ENCODE results near the gene FHAD1.

FHAD1 gene

DNA sequence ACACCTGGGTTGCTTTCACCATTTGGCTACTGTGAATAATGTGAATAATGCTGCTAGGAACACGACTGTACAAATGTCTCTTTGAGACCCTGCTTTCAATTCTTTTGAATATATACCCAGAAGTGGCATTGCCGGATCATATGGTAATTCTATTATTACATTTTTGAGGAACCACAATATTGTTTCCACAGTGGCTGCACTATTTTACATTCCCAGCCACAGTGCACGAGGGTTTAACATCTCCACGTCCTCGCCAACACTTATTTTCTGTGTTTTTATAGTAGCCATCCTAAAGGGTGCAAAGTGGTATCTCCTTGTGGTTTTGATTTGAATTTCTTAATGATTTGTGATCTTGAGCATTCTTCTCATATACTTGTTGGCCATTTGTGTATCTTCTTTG is 15.7 kb downstream of the FHAD1 start:
- TF ChIP-seq, protein P1, sequence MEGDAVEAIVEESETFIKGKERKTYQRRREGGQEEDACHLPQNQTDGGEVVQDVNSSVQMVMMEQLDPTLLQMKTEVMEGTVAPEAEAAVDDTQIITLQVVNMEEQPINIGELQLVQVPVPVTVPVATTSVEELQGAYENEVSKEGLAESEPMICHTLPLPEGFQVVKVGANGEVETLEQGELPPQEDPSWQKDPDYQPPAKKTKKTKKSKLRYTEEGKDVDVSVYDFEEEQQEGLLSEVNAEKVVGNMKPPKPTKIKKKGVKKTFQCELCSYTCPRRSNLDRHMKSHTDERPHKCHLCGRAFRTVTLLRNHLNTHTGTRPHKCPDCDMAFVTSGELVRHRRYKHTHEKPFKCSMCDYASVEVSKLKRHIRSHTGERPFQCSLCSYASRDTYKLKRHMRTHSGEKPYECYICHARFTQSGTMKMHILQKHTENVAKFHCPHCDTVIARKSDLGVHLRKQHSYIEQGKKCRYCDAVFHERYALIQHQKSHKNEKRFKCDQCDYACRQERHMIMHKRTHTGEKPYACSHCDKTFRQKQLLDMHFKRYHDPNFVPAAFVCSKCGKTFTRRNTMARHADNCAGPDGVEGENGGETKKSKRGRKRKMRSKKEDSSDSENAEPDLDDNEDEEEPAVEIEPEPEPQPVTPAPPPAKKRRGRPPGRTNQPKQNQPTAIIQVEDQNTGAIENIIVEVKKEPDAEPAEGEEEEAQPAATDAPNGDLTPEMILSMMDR (IDR thresholded peaks at IDR 0.05) = no peak

DNA sequence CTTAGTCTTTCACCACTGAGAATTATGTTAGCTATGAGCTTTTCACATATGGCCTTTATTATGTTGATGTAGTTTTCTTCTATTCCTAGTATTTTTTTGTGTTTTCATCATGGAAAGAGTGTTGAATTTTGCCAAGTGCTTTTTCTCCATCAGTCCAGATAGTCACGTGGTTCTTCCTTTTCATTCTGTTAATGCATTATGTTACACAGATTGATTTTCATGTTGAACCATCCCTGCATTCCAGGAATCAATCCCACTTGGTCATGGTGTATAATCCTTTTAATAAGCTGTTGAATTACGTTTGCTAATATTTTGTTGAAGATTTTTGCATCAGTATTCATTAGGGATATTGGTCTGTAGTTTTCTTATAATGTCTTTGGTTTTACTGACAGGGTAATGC is 17.7 kb downstream of the FHAD1 start:
- TF ChIP-seq, protein P1 (IDR thresholded peaks at IDR 0.05) = no peak

DNA sequence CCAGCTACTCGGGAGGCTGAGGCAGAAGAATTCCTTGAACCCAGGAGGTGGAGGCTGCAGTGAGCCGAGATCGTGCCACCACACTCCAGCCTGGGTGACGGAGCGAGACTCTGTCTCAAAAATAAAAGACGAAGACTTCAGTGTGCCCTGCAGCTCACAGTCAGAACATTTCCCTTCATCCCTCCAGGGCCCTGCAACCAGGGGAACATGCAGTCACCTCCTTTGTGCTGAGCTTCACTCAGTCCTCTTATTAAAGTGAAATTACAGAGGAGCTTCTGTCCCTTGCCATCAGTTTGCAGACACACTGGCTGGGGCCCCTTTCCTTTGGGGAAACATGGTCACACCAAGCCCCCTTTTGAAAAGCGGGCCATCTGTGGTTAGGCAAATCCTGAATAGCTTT is 24.2 kb downstream of the FHAD1 start:
- TF ChIP-seq, protein P1 (IDR thresholded peaks at IDR 0.05) = no peak

DNA sequence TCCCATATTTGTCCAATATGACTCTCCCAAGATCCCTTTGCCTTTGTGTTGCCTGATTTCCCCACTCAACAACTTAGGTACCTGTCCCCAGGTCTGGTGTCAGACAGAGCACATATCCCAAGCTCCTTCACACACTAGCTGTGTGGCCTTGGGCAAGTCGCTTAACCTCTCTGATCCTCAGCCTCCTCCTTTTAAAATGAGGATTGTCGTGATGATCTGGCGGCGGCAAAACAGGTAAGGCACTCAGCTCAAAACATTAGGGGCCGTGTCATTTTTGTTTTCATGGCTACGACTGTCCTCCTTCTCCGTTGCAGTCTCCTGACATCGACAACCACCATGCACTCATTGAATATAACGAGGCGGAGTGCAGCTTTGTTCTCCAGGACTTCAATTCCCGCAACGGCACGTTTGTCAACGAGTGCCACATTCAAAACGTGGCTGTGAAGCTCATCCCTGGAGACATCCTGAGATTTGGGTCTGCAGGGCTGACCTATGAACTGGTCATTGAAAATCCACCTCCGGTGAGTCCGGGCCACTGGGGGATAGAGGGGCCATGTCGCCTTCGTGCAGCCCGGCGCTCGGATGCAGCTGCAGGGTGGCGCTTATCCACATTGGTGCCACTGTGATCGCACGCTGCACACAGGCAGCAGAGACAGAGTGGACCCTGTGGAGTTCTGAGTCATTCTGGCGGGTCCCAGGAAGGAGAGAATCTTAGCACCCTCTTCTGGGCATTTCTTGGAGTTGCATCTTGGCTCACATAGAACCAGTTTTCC is 25.2 kb downstream of the FHAD1 start:
- TF ChIP-seq, protein P1 (IDR thresholded peaks at IDR 0.05) = peak; percentile 52; the same call in 1 of the 2 replicates

DNA sequence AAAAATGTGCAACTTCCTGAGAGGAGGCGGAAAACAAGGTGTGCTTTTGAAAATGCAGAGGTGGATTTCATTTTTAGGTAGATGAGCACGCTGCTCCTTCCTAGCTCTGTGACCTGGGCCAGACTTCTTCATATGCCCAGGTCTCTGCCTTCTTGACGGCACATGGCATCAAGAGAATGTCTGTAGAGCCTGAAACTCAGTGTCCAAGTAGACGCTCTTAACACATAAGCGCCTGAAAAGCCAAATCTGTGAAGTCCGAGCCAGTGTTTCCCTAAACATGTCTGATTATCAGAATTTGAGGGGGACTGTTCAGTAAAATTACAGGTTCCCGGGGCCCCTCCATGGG is 25.7 kb downstream of the FHAD1 start:
- TF ChIP-seq, protein P1 (IDR thresholded peaks at IDR 0.05) = no peak; the same call in none of the 2 replicates

DNA sequence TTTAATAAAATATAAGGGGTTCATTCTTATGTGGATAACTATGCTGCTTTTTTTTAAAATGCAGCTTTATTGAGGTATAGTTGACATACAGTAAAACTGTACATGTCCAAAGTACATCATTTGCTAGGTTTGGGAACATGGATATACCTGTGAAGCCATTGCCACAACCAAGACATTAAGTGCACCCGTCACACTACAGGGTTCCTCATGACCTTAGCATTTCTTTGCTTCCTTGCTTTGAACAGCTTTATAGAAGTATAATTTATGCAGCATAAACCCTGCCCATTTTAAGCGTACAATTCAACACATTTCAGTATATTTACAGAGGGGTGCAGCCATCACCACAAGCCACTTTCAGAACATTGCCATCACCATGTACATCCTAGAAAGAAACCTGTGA is 26.3 kb downstream of the FHAD1 start:
- TF ChIP-seq, protein P1 (IDR thresholded peaks at IDR 0.05) = no peak

DNA sequence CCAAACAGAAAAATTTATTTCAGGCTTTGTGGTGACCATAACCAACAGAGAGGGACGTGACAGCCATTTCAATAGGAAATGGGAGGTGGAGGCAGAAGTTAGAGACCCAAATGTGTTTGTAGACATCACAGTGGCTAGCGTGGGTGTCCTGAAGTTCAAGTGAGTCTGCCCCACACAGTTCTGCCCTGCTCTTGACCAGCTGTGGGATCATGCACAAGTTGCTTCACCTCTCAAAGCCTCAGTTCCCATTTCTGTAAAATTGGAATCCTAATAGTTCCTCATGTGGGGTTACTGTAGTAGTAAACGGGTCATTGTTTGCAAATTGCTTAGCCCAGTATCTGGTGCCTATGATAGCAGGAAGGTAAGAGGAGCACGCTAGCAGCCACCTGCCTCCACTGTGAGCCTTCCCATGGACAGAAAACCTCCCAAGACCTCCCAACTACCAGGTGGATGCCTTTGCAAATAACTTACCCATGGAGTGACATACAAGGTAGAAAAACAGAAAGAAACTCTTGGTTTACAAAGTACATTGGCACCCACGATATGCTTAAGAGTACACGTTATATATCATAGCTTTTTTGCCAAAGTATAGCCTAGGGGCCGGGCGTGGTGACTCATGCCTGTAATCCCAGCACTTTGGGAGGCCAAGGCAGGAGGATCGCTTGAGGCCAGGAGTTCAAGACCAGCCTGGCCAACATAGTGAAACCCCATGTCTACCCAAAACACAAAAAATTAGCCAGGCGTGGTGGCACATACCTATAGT is 29.1 kb downstream of the FHAD1 start:
- TF ChIP-seq, protein P1 (IDR thresholded peaks at IDR 0.05) = no peak

All from LNCAP (cell line).